Measurements from ENCODE around the gene CDK11B.

The CDK11B gene

GRCh38 chr1:1625404-1625775, 33.4 kb downstream of the CDK11B start:
- no peak overlapping the region for H3K4me2 ChIP-seq (ENCODE audit: low read length)
- TF ChIP-seq CTCF (IDR thresholded peaks at IDR 0.05; ENCODE audit: low read depth, low read length, poor library complexity, severe bottlenecking) (no peak), EZH2phosphoT487 (IDR thresholded peaks at IDR 0.05; ENCODE audit: borderline replicate concordance, low read length) (no peak)
- no peak overlapping the region for H3K27ac ChIP-seq (ENCODE audit: low read depth, low read length)
- no peaks in the 10 kb centered on the region for H3K9me3 ChIP-seq (ENCODE audit: control insufficient read depth, insufficient read depth, low read length)
- H3K36me3 ChIP-seq (ENCODE audit: control insufficient read depth, low read length) = no peaks in the 10 kb centered on the region
- H4K20me1 ChIP-seq (ENCODE audit: control insufficient read depth, insufficient read depth, low read depth, low read length) = no peaks in the 10 kb centered on the region
- H3F3A ChIP-seq (ENCODE audit: control insufficient read depth, insufficient read depth) = no peaks in the 10 kb centered on the region
- peaks cover 15% of the 10 kb centered on the region for H3K4me1 ChIP-seq (ENCODE audit: control insufficient read depth, low read length)
- no peaks in the 10 kb centered on the region for H3K79me2 ChIP-seq (ENCODE audit: control insufficient read depth, low read length)
- H3K9me2 ChIP-seq (replicated peaks; ENCODE audit: control insufficient read depth, low read length) = no peaks in the 10 kb centered on the region
- H3K4me3 ChIP-seq (ENCODE audit: low read length) = no peak overlapping the region
- H3K27me3 ChIP-seq (ENCODE audit: control insufficient read depth, low read length) = no peaks in the 10 kb centered on the region

- Histone ChIP-seq H3K36me3 (ENCODE audit: control insufficient read depth, low read length) (no peaks in the 10 kb centered on the region), H3K9me3 (ENCODE audit: control insufficient read depth, insufficient read depth, low read length) (no peaks in the 10 kb centered on the region), H3K4me1 (ENCODE audit: control insufficient read depth, low read length) (peaks cover 11% of the 10 kb centered on the region), H3K9me2 (replicated peaks; ENCODE audit: control insufficient read depth, low read length) (no peaks in the 10 kb centered on the region), H3K27me3 (ENCODE audit: control insufficient read depth, low read length) (no peaks in the 10 kb centered on the region), H4K20me1 (ENCODE audit: control insufficient read depth, insufficient read depth, low read depth, low read length) (no peaks in the 10 kb centered on the region), H3K4me2 (ENCODE audit: low read length) (no peak overlapping the region), H3K4me3 (ENCODE audit: low read length) (no peak overlapping the region), H3F3A (ENCODE audit: control insufficient read depth, insufficient read depth) (no peaks in the 10 kb centered on the region), H3K27ac (ENCODE audit: low read depth, low read length) (no peak overlapping the region), H3K79me2 (ENCODE audit: control insufficient read depth, low read length) (no peaks in the 10 kb centered on the region)
- TF ChIP-seq CTCF (IDR thresholded peaks at IDR 0.05; ENCODE audit: low read depth, low read length, poor library complexity, severe bottlenecking) (no peak), EZH2phosphoT487 (IDR thresholded peaks at IDR 0.05; ENCODE audit: borderline replicate concordance, low read length) (no peak)
Measured at GRCh38 chr1:1624443-1625403, 34.1 kb downstream of the CDK11B start.

- no peaks in the 10 kb centered on the region for H3K36me3 ChIP-seq (ENCODE audit: control insufficient read depth, low read length)
- H3K4me3 ChIP-seq (ENCODE audit: low read length) = no peak overlapping the region
- no peaks in the 10 kb centered on the region for H3K9me2 ChIP-seq (replicated peaks; ENCODE audit: control insufficient read depth, low read length)
- no peak overlapping the region for H3K27ac ChIP-seq (ENCODE audit: low read depth, low read length)
- no peaks in the 10 kb centered on the region for H3K79me2 ChIP-seq (ENCODE audit: control insufficient read depth, low read length)
- no peaks in the 10 kb centered on the region for H3K9me3 ChIP-seq (ENCODE audit: control insufficient read depth, insufficient read depth, low read length)
- H3K4me1 ChIP-seq (ENCODE audit: control insufficient read depth, low read length) = peaks cover 3% of the 10 kb centered on the region
- H3K4me2 ChIP-seq (ENCODE audit: low read length) = no peak overlapping the region
- no peak for TF ChIP-seq CTCF (IDR thresholded peaks at IDR 0.05; ENCODE audit: low read depth, low read length, poor library complexity, severe bottlenecking)
- no peak for TF ChIP-seq EZH2phosphoT487 (IDR thresholded peaks at IDR 0.05; ENCODE audit: borderline replicate concordance, low read length)
- no peaks in the 10 kb centered on the region for H3K27me3 ChIP-seq (ENCODE audit: control insufficient read depth, low read length)
- no peaks in the 10 kb centered on the region for H4K20me1 ChIP-seq (ENCODE audit: control insufficient read depth, insufficient read depth, low read depth, low read length)
- no peaks in the 10 kb centered on the region for H3F3A ChIP-seq (ENCODE audit: control insufficient read depth, insufficient read depth)
Measured at GRCh38 chr1:1623631-1624442, 35.0 kb downstream of the CDK11B start.

All from DOHH2 (cell line).